ENCODE results near the gene UGT1A3. TPM values are rescaled to one million over a fixed set of nuclear protein-coding genes. Genes with fewer than 3 reads are reported as not detected.
"Not testable (repeated sequence)": the region's sequence is repeated elsewhere in the genome, so short reads cannot be mapped to it uniquely, and the experiment has no call there.

The UGT1A3 gene
- total RNA-seq, 1 experiment from 2014 or later = not detected

GRCh38 chr2:233751212-233752009 is 22.6 kb downstream of the UGT1A3 start:
- DNase-seq (ENCODE audit: low spot score); in situ Hi-C loops (cut with HindIII; ENCODE audit: low sequenced_read_pairs): not testable (repeated sequence)

DNA sequence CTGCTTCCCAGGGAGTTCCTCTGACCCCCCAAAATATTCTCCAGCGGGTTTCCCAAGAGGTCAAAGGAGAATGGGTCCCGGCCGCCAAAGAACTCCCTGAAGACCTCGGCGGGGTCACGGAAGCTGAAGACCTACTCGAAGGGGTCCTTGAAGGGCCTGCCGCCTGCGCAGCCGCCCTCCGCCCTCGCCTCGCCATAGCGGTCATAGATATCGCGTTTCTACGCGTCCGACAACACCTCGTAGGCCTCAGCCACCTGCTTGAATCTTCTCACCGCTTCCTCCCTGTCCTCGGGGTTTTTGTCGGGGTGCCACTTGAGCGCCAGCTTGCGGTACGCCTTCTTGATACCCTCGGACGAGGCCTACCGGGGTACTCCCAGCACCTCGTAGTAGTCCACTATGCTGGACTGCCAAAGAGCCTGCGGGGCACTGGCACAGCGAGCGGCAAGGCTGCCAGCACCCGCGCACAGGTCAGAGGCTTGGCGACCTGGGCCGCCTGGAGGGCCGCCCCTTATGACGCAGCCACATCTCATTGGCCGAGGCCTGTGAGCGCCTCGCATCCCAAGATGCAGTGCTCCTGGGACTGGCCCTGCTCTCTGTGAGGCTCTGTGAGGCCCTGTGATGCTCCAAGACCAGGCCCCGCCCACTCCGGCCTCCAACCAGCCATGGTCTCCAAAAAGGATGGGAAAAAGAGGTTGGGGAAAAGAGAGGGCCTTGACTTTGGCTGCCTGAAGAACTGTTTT is 26.2 kb downstream of the UGT1A3 start:
- no peak for DNase-seq (ENCODE audit: low spot score)
- in situ Hi-C loops (cut with HindIII; ENCODE audit: low sequenced_read_pairs) = no loop called here

GRCh38 chr2:233756429-233757081 is 27.7 kb downstream of the UGT1A3 start:
- DNase-seq (ENCODE audit: low spot score) = no peak
- in situ Hi-C loops (cut with HindIII; ENCODE audit: low sequenced_read_pairs) = no loop called here

DNA sequence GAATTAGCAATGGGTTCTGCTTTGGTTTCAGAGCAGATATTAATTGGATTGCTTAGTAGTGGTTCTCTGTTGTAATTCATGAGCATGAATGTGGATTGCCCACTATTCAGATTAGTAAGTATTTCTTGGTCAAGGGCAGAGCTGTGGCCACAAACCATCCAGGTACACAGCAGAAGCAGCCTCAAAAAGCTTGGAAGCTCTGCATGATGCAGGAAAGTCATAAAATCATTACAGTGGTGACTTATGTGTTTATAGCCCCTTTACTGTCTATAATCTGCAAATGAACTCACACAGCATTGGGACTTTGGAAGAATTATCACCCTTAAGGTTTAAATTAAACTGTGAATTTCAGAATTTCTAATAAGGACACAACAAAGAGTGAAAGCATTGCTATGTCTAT is 29.3 kb downstream of the UGT1A3 start:
- no peak for DNase-seq (ENCODE audit: low spot score)
- in situ Hi-C loops (cut with HindIII; ENCODE audit: low sequenced_read_pairs) = no loop called here

- DNase-seq (ENCODE audit: low spot score) = no peak
- in situ Hi-C loops (cut with HindIII; ENCODE audit: low sequenced_read_pairs) = no loop called here
These were observed 30.0 kb downstream of the UGT1A3 start for GRCh38 chr2:233758849-233759248.

DNA sequence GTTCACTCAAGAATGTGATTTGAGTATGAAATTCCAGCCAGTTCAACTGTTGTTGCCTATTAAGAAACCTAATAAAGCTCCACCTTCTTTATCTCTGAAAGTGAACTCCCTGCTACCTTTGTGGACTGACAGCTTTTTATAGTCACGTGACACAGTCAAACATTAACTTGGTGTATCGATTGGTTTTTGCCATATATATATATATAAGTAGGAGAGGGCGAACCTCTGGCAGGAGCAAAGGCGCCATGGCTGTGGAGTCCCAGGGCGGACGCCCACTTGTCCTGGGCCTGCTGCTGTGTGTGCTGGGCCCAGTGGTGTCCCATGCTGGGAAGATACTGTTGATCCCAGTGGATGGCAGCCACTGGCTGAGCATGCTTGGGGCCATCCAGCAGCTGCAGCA is 31.2 kb downstream of the UGT1A3 start, which contains the start of gene UGT1A1:
UGT1A1 (plus strand) TSS at position 228 of the 400 bp plus-strand sequence; CDS start at position 246, 18 bp downstream.
- DNase-seq (ENCODE audit: low spot score) = no peak
- in situ Hi-C loops (cut with HindIII; ENCODE audit: low sequenced_read_pairs) = no loop called here

DNA sequence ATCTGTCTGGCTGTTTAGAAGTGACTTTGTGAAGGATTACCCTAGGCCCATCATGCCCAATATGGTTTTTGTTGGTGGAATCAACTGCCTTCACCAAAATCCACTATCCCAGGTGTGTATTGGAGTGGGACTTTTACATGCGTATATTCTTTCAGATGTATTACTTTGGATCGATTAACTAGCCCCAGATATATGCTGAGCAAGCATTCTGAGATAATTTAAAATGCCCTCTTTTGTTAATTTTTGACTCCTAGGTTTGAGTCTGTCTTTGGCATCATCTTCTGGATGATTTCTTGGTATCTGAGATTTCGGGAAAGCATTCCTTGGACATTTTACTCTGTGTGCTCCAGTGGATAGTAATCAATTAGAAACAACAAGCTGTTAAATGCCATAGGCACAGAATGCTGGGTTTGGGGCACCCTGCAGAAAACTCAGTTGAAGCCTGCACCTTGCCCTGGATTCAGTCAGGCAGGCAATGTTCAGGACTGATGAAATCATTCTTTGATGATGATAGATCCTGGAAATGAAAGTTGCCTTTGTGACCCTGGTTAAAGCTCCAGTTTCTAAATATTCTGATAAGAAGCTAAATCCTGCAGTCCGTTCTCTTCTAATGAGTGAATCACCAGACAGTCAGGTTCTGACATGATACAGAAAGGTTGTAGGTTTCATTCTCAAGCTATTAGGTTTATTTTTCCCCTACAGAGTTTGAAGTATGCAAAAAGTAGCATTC is 32.4 kb downstream of the UGT1A3 start:
- in situ Hi-C loops (cut with HindIII; ENCODE audit: low sequenced_read_pairs) = no loop called here
- no peak for DNase-seq (ENCODE audit: low spot score)

- no peak for DNase-seq (ENCODE audit: low spot score)
- in situ Hi-C loops (cut with HindIII; ENCODE audit: low sequenced_read_pairs) = no loop called here
These were observed 35.4 kb downstream of the UGT1A3 start for GRCh38 chr2:233764264-233764663.

DNA sequence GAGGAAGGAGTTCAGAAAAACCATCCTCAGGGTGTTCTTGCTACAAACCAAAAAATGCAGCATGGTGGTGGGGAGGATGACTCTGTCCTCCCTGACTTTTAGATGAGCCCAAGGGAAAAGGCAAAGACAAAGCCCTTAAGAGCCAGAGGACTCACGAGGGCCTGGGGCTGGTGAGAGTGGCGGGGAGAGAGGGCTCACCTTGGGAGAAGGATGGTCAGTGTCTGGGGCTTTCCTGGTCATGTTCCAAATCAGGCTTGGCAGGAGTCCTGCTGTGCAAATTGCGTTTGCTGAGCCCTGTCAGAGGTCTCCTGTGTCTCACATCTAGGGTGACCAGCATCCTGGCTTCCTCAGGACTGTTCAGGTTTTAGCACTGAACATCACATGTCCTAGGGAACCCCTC is 35.9 kb downstream of the UGT1A3 start:
- in situ Hi-C loops (cut with HindIII; ENCODE audit: low sequenced_read_pairs) = no loop called here
- DNase-seq (ENCODE audit: low spot score) = no peak

DNA sequence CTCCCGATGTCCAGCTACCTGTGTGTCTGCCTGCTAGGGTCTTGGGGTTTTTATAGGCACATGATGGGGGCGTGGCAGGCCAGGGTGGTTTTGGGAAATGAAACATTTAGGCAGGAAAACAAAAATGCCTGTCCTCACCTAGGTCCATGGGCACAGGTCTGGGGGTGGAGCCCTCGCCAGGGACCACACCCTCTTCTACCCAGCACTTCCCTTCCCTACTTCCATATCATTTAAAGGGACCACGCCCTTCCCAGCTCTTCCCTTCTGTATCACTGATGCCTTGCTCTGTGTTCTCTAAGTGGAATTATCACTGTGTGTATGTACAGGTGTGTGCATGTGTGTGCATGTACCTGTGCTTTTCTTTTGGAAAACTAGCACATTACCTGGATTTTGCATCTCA is 37.6 kb downstream of the UGT1A3 start:
- no peak for DNase-seq (ENCODE audit: low spot score)
- in situ Hi-C loops (cut with HindIII; ENCODE audit: low sequenced_read_pairs) = no loop called here

DNA sequence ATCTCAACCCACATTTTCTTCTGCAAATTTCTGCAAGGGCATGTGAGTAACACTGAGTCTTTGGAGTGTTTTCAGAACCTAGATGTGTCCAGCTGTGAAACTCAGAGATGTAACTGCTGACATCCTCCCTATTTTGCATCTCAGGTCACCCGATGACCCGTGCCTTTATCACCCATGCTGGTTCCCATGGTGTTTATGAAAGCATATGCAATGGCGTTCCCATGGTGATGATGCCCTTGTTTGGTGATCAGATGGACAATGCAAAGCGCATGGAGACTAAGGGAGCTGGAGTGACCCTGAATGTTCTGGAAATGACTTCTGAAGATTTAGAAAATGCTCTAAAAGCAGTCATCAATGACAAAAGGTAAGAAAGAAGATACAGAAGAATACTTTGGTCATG is 39.2 kb downstream of the UGT1A3 start:
- in situ Hi-C loops (cut with HindIII; ENCODE audit: low sequenced_read_pairs) = no loop called here
- no peak for DNase-seq (ENCODE audit: low spot score)

DNA sequence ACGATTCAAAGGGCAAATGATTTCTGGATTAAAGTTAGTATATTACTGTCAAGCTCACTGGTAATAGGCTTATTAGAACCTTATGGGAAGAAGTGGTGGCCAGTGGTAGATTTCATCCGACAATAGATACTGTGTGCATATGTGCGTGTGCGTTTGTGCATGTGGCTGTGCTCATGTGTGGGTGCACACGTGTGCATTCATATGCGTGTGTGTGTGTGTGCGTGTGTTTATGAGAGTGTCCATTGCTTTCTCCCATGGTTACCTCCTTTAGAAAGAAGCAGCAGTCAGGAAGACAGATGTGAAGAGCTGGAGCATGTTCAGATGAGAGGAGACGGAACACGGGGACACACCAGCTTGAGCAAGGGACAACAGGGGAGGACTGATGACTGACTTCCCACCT is 40.4 kb downstream of the UGT1A3 start:
- no peak for DNase-seq (ENCODE audit: low spot score)
- in situ Hi-C loops (cut with HindIII; ENCODE audit: low sequenced_read_pairs) = no loop called here

DNA sequence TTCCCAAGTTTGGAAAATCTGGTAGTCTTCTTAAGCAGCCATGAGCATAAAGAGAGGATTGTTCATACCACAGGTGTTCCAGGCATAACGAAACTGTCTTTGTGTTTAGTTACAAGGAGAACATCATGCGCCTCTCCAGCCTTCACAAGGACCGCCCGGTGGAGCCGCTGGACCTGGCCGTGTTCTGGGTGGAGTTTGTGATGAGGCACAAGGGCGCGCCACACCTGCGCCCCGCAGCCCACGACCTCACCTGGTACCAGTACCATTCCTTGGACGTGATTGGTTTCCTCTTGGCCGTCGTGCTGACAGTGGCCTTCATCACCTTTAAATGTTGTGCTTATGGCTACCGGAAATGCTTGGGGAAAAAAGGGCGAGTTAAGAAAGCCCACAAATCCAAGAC is 43.3 kb downstream of the UGT1A3 start:
- in situ Hi-C loops (cut with HindIII; ENCODE audit: low sequenced_read_pairs) = no loop called here
- DNase-seq (ENCODE audit: low spot score) = no peak

GRCh38 chr2:233772583-233772982 is 43.7 kb downstream of the UGT1A3 start:
- no peak for DNase-seq (ENCODE audit: low spot score)
- in situ Hi-C loops (cut with HindIII; ENCODE audit: low sequenced_read_pairs) = no loop called here

DNA sequence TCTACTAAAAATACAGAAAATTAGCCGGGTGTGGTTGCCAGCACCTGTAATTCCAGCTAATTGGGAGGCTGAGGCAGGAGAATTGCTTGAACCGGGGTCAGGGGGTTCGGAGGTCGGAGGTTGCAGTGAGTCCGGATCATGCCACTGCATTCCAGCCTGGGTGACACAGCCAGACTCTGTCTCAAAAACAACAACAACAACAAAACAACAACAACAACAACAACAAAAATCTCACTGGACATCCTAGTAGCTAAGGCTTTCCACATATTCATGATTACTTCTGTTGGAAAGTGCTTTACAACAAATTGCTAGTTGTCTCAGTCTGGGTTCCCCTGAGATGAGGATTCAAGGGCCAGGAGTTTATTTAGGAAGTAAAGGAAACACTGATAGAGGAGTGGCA is 45.0 kb downstream of the UGT1A3 start:
- in situ Hi-C loops (cut with HindIII; ENCODE audit: low sequenced_read_pairs) = no loop called here
- DNase-seq (ENCODE audit: low spot score) = no peak

- no peak for DNase-seq (ENCODE audit: low spot score)
- in situ Hi-C loops (cut with HindIII; ENCODE audit: low sequenced_read_pairs) = no loop called here
These were observed 46.6 kb downstream of the UGT1A3 start for GRCh38 chr2:233775414-233775813.

DNA sequence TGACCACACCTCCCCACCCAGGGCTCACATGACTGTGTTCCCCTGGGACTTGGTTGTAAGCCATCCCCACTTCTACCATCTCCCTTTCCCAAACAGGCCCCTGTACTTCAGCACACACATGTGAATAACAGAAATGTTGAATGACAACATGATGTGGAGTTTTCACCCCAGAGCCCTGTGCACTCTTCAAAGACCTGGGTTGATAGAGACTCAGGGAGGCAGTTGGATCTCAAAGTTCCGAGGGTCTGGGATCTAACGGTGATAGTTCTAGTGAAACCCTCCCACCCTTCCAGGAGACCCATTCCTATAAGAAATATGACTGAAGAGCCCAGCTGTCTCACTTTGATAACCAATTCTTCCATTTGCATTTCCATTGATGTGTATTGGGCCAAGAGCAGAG is 49.2 kb downstream of the UGT1A3 start, which contains the start of gene MROH2A:
MROH2A (plus strand) TSS at position 301 of the 400 bp plus-strand sequence. CDS start 1,029 bp downstream, outside the sequence.
- in situ Hi-C loops (cut with HindIII; ENCODE audit: low sequenced_read_pairs) = no loop called here
- DNase-seq (ENCODE audit: low spot score) = no peak

GRCh38 chr2:233779722-233780121 is 50.9 kb downstream of the UGT1A3 start:
- DNase-seq (ENCODE audit: low spot score) = no peak
- in situ Hi-C loops (cut with HindIII; ENCODE audit: low sequenced_read_pairs) = no loop called here

- DNase-seq (ENCODE audit: low spot score) = no peak
- in situ Hi-C loops (cut with HindIII; ENCODE audit: low sequenced_read_pairs) = no loop called here
These were observed 51.9 kb downstream of the UGT1A3 start for GRCh38 chr2:233780771-233781170.
